Erythroblast (primary cell): ENCODE data around the gene TNNT2.

Experiments used
- DNase-seq, 2 experiments: peaks; one replicate each; lab custom pipeline; 2025; lab: John Stamatoyannopoulos, UW
- GATA1 ChIP-seq: IDR thresholded peaks from 2 replicates; pipeline ENCODE4 v1.6.1; 2011; ENCODE audit warnings: low read depth, mild to moderate bottlenecking, control low read depth, low read length, moderate library complexity
- POLR2A ChIP-seq: IDR thresholded peaks from 2 replicates; pipeline ENCODE4 v1.6.1; 2011; ENCODE audit warnings: mild to moderate bottlenecking, low read length

TNNT2 gene

DNA sequence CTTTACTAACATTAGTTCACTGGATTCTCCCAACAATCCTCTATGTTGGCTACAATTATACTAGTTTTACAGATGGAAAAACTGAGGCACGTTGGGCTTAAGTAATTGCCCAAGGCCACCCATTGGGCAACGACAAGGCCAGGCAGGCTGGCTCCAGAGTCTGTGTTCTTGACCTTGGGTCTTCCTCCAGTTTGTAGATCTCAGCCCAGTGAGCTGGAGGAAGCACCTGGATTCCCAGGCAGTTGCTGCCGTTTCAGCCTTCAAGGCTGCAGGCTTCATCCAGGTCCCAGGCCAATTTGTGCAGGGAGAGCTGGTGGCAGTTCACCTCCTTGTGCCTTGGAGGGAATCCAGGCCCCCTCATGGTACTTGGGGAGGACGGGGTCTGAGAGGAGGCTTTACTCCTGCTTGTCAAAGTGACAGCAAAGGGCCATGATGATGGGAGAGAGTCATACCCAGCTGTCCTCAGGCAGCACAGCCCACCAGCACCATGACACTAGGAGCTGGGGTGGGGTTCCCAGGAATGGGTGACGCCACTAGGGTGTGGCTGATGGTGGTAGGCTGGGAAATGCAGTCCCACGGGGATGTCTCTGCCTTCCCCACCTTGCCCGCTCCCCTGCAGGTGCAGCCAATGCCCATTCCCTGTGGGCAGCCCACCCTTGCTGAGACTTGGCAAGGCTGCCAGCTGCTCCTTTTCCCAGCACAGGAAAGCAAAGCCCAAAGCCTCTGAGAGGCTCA is 67.1 kb downstream of the TNNT2 start:
- TF ChIP-seq POLR2A (no peak), GATA1 (no peak)
- no peak for DNase-seq

DNA sequence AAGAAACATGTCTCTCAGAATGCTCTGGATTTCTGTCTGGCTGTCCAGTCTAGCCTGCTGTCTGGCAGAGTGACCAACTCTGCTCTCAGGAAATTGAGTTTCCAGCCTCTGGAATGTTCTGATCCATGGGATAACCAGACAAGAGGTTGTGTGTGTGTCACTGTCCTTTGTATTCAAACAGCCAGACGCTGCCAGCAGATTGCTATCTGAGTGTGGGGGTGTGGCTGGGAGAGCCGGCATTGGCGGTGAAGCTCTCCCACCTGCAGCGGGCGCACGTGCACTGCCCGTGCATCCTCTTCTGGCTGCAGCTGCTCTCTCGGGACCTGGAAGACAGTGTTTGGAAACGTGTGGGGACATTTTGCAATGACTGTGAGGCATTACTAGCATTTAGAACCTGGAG is 68.1 kb downstream of the TNNT2 start:
- peak; percentile 36 to 42 for DNase-seq
- TF ChIP-seq GATA1 (no peak), POLR2A (no peak)
